Brain pericyte (primary cell): Measurements from ENCODE around the gene SHH.
"Not testable (repeated sequence)": the region's sequence is repeated elsewhere in the genome, so short reads cannot be mapped to it uniquely, and the experiment has no call there.

Source experiments
- DNase-seq: peaks from one replicate; pipeline ENCODE4 v3.0.0-alpha.2; 2012; ENCODE audit warnings: low read depth, low spot score

The SHH gene

GRCh38 chr7:155819186-155819585 lies 6.9 kb upstream of the SHH start:
- no peak for DNase-seq

DNA sequence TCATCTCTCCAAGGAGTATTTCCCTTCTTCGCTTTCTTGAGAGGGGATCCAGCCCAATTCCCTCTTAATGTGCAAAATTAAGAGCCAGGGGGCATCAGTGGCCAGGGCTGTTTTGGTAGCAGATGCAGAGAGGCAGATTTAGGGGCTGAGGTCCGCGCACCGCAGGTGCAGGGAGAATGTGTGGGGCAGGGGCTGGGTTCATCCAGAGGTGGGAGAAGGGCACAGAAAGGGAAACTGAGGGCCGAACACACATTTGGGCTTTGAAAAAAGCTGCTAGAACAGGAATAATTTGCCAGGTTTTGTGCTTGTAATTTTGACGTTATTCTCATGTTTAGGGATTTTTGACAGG lies 6.5 kb upstream of the SHH start:
- no peak for DNase-seq

DNA sequence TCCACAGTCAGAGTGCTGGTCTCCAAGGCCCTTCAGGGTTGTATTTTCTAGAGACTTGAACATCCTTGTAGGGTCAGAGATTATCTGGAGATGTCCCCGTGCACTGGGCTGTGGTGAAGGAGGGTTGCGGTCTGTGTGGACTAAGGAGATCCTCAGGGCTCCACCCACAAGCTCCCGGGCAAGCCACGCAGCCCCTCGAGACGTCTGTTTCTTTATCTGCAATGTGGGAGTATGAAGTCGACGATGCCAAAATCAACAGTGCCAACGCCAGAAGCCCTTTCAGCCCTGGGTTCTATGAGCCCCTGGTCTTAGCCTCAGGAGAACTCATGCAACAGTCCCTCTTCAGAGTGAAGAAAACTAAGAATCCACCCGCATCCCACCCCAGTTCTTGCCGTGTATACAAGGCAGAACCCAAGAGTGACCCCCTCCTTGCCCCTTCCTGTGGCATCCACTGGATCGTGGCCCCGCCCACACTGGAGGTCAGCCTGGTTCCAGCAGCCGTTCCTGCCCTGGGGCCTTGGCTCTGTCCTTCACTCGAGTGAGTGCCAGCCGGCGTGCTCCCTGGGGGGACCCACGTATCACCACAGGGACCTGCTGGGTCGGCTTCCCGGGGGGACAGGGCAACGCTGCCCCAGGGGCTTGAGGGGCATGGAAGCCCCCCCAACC lies 6.0 kb upstream of the SHH start:
- DNase-seq, result no peak

- not testable (repeated sequence) for DNase-seq
Measured at GRCh38 chr7:155817515-155817914, 5.3 kb upstream of the SHH start.

GRCh38 chr7:155816996-155817395 lies 4.7 kb upstream of the SHH start:
- DNase-seq, result no peak

GRCh38 chr7:155816192-155816508 lies 3.9 kb upstream of the SHH start:
- DNase-seq, result no peak

DNA sequence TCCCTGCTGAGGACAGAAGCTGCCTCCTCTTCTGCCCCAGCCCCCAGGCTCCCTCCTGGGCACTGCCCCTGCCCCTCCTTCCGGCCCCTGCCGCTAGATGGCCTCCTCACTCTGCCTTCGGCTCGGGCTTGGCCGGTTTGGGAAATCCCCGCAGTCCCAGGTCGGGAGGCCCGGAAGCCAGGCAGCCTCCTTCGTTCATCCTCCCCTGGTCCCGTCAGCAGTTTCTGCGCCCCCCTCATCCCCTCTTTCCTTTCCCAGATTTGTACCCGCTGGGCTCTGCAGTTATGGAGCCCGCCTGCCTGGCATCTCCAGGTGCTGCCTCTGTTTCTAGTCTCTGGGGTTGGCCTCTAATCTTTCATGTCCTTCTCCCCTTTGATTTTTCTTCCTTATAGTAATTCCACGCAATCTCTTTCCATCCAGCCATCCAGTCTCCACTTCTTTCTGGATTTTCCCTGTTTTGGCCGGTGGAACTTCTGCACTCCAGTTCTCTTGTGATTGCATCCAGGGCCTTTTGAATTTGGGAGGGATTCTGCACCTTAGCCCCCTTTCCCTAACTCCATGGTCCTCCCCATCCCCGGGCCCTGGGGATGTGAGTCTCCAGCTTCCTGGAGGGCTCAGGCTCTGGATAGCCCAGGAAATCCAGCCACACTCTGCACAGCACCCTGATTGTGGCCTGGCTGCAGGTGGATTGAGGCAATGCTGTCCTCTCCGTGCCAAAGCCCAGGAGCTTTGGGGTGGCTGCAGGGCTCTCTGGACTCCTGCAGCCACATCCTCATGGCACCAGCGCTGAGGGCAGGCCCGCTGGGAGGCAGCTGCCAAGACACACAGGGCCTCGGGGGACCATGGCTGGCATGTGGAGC lies 3.3 kb upstream of the SHH start:
- no peak for DNase-seq

- no peak for DNase-seq
Measured at GRCh38 chr7:155814316-155815276, 2.3 kb upstream of the SHH start.

DNA sequence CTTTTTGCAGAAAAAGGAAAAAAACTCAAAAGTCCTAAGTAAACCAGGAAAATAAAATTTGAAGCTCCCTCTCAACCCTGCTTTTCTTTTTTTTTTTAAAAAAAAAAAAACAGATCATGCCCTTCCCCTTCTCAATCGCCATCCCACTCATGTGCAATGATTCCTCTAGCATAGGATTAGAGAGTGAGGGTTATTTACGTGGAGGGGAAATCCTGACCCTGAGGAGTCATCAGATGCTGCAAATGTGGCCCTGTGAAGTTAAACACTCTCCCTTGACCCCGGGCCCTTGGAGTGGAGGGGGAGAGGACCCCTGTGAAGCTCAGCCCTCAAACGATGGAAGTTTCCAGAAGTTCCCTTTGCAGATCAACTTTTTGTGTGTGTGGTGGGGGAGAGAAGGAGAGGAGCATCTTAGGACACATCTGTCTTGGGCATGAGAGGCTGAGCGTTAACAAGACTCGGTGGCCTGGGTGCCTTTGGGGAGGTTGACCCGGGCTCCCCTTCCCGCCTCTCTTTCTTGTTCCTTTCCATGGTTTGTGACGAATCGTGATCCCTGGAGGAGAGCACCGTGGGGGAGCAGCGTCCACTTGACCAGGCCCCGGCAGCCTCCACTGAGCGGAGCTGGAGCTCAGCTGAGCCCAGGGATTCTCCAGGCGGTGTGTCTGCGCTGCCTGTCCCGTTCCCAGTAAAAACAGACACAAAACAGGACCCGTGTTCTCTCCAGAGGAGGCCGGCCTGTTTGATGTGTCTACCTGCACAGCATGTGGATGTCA lies 1.5 kb upstream of the SHH start:
- no peak for DNase-seq

DNA sequence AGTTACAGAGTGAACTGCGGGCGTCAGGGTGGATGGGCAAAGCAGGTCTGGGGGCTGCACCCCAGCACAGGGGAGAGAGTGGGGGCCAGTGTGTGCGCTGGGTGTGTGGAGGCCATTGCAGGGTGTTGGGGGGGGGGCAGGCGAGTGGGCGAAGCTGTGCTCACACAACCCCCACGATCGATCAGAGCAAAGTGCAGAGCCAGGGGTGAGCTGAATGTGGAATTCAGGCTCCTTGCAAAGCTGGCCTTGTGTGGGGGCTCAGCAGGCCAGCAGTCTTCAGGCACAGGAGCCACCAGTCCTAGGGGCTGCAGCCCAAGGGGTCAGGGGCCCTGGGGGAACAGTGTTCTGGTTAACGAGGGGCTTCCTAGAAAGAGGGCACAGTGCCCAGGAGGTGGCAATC lies 862 bp upstream of the SHH start:
- no peak for DNase-seq

GRCh38 chr7:155811560-155811894 lies 736 bp downstream of the SHH start:
- DNase-seq, result no peak

DNA sequence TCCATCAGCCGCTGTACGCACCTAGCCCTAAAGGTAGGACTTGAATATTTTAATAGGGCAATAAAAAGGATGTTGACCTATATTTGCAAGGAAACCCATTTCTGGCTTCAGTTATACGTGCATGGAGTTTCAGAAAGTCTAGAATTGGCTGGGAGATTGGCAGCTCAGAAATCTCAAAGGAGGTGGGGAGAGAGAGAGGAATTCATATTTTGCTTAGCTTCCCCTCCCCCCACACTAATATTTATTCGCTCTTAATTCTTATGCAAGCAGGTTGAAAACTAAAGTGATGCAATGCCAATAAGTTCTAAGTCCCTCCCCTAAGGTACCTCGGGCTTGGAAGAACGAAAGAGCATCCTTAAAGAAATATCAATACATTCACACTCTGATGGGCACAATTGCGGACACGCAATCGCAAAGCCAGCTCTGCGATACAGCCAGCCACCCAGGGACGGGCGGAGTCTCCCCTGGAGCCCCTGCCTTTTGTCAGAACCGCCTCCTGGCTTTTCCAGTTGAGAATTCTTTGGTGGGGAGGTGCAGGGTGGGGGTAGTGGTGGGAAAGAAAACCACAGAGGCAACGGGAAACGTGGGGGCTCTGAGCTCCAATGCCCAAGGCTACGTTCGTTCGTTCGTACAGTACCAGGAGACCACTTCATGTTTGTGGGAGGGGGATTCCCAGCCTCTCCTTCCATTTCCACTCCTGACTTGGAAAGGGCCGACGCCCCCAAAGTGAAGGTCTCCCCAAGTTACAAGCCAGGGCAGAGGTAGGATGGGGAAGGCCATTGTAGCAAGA lies 1.3 kb downstream of the SHH start:
- DNase-seq, result no peak

DNA sequence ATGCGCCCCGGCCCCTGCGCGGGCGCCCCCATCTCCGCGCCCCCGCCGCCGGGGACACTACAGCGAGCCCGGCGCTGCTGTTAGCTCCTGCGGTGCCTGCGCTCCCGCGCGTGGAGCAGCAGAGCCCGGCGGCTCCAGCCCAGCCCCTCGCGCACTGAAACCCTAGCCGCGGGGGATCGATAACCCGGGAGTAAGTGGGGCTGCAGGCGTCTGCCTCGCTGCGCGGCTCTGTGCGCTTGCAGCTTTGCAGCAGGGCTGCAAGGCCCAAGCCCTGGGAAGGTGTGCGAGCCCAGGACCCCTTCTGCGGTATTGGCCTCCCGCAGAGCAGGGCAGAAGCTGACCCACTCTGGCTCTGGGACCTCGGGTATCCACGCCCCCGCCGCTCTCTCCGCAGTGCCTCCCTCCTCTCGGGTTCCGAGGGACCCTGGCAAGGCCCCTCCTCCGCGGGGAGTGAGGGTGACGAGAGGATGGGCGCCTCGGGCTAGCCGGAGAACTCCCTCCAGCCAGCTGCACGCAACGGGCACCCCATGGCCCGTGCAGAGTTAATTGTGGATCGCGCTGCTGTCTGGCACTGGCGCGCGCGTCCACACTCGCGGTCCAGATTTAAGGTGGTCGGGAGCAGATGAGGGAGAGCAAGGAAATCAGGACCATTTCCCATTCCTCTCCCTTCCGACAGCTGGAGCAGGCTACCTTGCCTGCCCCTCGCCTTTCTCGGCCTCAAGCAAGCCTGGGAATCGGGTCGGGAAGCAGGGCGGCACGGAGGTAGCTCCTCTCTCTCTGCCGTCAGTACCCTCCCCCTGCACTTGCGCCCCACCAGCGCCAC lies 2.1 kb downstream of the SHH start:
- no peak for DNase-seq

GRCh38 chr7:155809332-155809946 lies 2.8 kb downstream of the SHH start:
- DNase-seq, result no peak

- DNase-seq, result no peak
Measured at GRCh38 chr7:155808549-155809331, 3.5 kb downstream of the SHH start.

DNA sequence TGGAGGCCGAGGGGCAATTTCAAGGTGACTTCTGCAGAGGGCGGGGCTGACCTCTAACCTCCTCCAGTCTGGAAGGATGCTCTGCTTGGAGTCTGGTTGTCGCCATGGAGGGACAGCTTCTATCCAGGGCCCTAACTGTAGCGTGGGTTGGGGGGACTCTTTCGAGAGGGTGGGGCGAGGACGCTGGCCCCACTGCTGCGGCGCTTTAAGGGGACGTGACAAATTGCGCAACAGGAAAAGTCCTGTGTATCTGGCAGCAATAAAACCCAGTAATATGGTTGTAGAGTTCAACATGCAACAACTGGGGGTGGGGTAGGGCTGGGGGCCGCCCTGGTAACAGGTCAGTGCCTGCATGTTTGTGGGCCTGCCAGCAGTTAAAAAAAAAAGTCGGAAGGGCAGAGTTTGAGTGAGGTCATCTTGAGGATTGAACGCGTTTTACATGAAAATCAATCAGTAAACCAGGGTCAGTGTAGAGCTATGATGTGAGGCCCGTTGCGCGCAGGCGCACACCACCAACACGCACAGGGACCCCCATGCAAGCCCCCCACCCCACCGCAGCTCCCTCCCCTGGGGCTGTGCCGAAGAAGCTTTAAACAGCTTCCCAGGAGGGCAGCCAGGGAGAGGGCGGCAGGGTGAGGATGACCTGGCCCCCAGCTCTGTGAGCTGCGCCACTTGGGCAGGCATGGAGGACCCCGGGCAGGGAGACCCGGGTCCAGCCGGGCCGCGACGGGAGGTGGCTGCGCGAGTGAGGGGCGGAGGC lies 4.3 kb downstream of the SHH start:
- no peak for DNase-seq

GRCh38 chr7:155807065-155807671 lies 5.1 kb downstream of the SHH start:
- DNase-seq, result no peak
